COLO829 (cell line): ENCODE measurements around the gene TKT.

Experiments used
- DNase-seq: peaks from one replicate; pipeline ENCODE4 v3.0.0; 2012; ENCODE audit warnings: low spot score

The TKT gene

DNA sequence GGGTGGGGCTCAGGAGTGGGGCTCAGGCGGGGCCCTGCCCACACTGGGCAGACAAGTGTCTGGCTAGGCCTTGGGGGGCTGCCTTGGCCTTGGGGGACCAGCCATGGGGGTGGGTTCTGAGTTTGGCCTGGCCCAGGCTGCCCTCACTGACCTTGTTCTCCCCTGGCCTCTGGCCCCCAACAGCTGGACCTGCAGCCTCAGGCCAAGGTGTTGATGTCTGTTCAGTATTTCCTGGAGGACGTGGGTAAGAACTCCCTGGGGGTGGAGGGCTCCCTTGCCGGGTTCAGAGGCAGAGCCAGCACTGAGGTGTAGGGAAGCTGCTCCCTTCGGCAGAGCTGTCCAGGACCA lies 74.8 kb downstream of the TKT start:
- DNase-seq: no peak

GRCh38 chr3:53180305-53181023 lies 75.4 kb downstream of the TKT start:
- no peak for DNase-seq

GRCh38 chr3:53179580-53179979 lies 76.2 kb downstream of the TKT start:
- no peak for DNase-seq

- no peak for DNase-seq
Measured at GRCh38 chr3:53178246-53178645, 77.6 kb downstream of the TKT start.

- no peak for DNase-seq
Measured at GRCh38 chr3:53175613-53176540, 79.9 kb downstream of the TKT start.
